ENCODE results near the gene LIFR. TPM values are rescaled to one million over a fixed set of nuclear protein-coding genes. Genes with fewer than 3 reads are reported as not detected.

LIFR gene
- total and polyA plus RNA-seq, 7 donors = 0.23 to 79.6 (median 43.0) TPM

DNA sequence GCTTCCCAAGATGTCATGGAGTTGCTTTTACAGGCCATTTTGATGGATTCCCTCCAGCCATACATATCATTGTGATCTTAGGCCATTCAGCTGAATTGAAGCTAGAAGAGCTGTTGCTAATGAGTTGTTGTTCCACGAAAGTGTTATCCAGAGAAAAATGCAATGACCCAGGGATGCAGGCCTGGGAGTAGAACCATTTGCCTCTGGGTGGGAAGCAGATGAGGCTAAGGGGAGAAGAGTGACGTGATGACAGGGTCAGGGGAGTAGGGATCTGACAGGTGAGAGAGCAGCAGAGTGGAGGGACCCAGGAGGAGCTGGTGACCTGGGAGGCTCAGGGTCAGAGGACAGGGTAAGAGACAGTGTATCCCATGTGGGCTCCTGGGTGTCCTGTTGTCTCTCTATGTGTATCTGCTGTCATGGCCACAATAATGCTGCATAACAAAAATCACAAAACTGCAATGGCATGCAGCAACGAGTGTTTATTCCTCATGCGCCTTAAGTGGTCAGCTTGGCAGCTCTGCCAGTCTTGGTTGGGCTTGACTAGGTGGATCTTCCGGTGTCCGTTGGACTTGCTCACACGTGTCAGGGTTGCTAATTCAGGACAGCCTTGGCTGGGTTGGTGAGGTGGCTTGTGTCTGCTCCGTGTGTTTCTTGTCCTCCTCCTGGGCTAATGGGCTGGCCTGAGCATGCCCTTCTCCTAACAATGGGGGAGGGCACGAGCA lies 90.6 kb downstream of the LIFR start:
- intact Hi-C loops (cut with DNase I) = loop anchor here (5.0 kb wide), 1 partner anchor 91 kb away; the partner anchor contains the start of gene LIFR
- peaks cover 0 to 70% (median 66%) of the 10 kb centered on the region in 4 donors for H3K4me1 ChIP-seq
- TF ChIP-seq POLR2AphosphoS5 (IDR thresholded peaks at IDR 0.05) = no peak
- TF ChIP-seq EP300 (IDR thresholded peaks at IDR 0.05) = no peak
- TF ChIP-seq, protein P1, sequence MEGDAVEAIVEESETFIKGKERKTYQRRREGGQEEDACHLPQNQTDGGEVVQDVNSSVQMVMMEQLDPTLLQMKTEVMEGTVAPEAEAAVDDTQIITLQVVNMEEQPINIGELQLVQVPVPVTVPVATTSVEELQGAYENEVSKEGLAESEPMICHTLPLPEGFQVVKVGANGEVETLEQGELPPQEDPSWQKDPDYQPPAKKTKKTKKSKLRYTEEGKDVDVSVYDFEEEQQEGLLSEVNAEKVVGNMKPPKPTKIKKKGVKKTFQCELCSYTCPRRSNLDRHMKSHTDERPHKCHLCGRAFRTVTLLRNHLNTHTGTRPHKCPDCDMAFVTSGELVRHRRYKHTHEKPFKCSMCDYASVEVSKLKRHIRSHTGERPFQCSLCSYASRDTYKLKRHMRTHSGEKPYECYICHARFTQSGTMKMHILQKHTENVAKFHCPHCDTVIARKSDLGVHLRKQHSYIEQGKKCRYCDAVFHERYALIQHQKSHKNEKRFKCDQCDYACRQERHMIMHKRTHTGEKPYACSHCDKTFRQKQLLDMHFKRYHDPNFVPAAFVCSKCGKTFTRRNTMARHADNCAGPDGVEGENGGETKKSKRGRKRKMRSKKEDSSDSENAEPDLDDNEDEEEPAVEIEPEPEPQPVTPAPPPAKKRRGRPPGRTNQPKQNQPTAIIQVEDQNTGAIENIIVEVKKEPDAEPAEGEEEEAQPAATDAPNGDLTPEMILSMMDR (IDR thresholded peaks at IDR 0.05) = no peak
- TF ChIP-seq POLR2A (IDR thresholded peaks at IDR 0.05) = no peak
- no peak overlapping the region for H3K4me3 ChIP-seq
- WGBS, 2 donors = 82 to 84% methylated on average over 9 of the region's 9 CpGs
- no peaks in the 10 kb centered on the region for H3K27me3 ChIP-seq
- no peak for DNase-seq
- peak overlapping the region; percentile 71 to 81 (median 75) for H3K27ac ChIP-seq
- no peaks in the 10 kb centered on the region for H3K9me3 ChIP-seq
- H3K36me3 ChIP-seq = no peaks in the 10 kb centered on the region

DNA sequence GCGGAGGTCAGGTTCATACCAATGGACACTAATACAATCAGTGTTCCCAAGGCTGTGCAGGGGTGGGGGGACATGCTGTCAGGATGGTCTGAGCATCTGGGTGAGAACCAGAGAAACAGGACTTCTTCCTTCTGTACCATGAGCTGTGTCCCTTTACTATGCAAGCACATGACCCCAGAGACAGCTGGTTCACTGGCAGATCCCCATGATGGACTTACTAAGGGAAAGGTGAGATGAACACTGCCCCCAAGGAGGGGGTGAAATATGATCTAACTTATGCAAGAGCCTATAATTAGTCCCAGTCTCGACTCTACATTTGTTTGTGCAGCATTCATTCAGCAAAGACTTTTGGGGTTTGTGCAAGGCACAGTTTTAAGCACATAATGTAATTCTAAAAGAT lies 91.4 kb downstream of the LIFR start:
- peak overlapping the region; percentile 63 to 81 (median 73) for H3K27ac ChIP-seq
- H3K4me1 ChIP-seq = peaks cover 0 to 70% (median 65%) of the 10 kb centered on the region in 4 donors
- WGBS, 2 donors = 61 to 70% methylated on average over 2 of the region's 2 CpGs
- H3K27me3 ChIP-seq = no peaks in the 10 kb centered on the region
- H3K4me3 ChIP-seq = no peak overlapping the region
- no peaks in the 10 kb centered on the region for H3K36me3 ChIP-seq
- no peaks in the 10 kb centered on the region for H3K9me3 ChIP-seq
- TF ChIP-seq EP300 (IDR thresholded peaks at IDR 0.05) = no peak
- TF ChIP-seq POLR2A (IDR thresholded peaks at IDR 0.05) = no peak
- TF ChIP-seq, protein P1 (IDR thresholded peaks at IDR 0.05) = no peak
- no peak for TF ChIP-seq POLR2AphosphoS5 (IDR thresholded peaks at IDR 0.05)
- DNase-seq = no peak
- intact Hi-C loops (cut with DNase I) = loop anchor here (5.0 kb wide), 1 partner anchor 92 kb away; the partner anchor contains the start of gene LIFR

DNA sequence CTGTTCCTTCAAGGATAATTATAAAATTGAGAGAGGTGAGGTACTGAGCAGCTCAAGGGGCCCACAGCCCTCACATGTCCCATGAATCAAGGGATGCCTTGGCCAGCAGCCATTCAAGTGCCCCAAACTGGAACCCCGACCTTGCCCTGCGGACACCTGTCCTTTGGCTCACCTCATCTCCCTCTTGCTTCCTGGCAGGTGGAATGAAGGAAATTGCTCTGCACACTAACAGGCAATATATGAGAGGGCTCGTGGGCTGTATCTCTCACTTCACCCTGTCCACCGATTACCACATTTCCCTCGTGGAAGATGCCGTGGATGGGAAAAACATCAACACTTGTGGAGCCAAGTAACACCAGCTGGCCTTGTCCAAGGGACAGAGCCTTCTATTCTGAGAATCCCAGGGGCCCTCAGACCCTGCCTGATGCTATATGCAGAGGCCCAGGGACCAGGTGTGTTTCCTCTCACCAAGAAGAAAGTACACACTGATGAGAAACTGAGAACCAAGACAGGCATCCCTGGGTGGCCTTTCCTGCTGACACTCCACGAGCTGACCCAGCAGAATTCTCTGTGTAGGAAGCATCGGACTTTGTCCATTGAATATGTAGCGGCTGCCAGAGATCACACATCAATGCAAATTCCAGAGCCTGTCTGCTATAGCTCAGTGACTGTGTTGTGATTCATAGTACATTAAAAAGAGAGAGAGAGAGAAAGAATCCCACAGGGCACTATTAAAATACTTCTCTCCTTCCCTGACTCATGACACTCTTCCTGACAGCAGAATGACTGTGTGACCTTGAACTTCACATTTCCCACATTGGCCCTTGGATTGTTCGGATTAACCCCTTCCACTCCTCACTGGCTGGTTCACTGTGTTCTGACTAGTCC lies 92.6 kb downstream of the LIFR start:
- H3K27ac ChIP-seq = peak overlapping the region; percentile 63 to 81 (median 73)
- intact Hi-C loops (cut with DNase I) = no loop called here
- H3K27me3 ChIP-seq = no peaks in the 10 kb centered on the region
- no peaks in the 10 kb centered on the region for H3K36me3 ChIP-seq
- peak; percentile 74 for DNase-seq
- peaks cover 0 to 60% (median 54%) of the 10 kb centered on the region in 4 donors for H3K4me1 ChIP-seq
- H3K4me3 ChIP-seq = no peak overlapping the region
- 46 to 60% methylated on average over 10 of the region's 10 CpGs for WGBS, 2 donors
- TF ChIP-seq POLR2AphosphoS5 (IDR thresholded peaks at IDR 0.05) = peak in 3 of 4 donors; percentile 50 to 73 (median 51)
- TF ChIP-seq, protein P1 (IDR thresholded peaks at IDR 0.05) = no peak
- H3K9me3 ChIP-seq = no peaks in the 10 kb centered on the region

DNA sequence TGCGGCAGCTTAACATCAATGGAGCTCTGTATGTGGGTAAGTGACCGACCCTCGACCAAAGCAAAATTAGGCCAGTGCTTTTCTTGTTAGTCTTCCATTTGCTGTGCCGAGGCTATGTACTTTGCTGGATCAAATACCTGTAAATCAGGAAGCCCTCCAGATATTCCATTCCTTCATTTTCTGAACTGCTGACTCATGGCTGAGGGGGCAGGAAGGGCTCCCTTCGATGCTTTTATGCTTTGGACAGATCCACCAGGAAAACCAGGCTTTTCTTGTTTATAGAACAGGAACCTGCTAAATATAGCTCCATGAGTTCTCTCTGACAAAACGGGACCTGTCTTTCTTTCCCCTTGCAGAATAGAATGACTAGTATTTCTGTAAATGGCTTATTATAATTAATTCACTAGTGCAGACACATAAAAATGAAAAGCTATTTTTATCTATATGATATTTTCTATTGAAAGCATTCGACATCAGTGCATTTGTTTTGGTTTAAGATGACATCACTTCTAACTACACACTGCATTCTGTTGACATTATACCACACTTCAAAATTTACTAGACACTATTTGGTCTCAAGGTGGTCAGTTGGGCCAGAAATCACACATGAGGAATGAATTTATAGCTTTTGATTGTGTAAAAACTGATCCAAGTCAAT lies 93.3 kb downstream of the LIFR start:
- Histone ChIP-seq H3K36me3 (no peaks in the 10 kb centered on the region), H3K4me1 (peaks cover 0 to 53% (median 46%) of the 10 kb centered on the region in 4 donors)

More for the DNA sequence above, 93.3 kb downstream of the LIFR start:
- DNase-seq = no peak
- TF ChIP-seq EP300 (IDR thresholded peaks at IDR 0.05) (no peak), POLR2AphosphoS5 (IDR thresholded peaks at IDR 0.05) (peak in 1 of 4 donors; percentile 16), POLR2A (IDR thresholded peaks at IDR 0.05) (no peak)
- Histone ChIP-seq H3K27me3 (no peaks in the 10 kb centered on the region), H3K27ac (peak overlapping the region; percentile 63 to 81 (median 73)), H3K9me3 (no peaks in the 10 kb centered on the region), H3K4me3 (no peak overlapping the region)
- intact Hi-C loops (cut with DNase I) = no loop called here
- 63 to 66% methylated on average over 7 of the region's 7 CpGs for WGBS, 2 donors

All from sigmoid colon (tissue), 7 donors.